ENCODE results near the gene RAB3GAP2. TPM values are rescaled to one million over a fixed set of nuclear protein-coding genes. Genes with fewer than 3 reads are reported as not detected.
A peak's percentile ranks its signal among the peaks of the same experiment; 100 is the strongest.
"Not testable (repeated sequence)": the region's sequence is repeated elsewhere in the genome, so short reads cannot be mapped to it uniquely, and the experiment has no call there.

RAB3GAP2 gene
- total and polyA plus RNA-seq, 2 donors from 2014 or later, result 7.6 to 38.1 TPM

DNA sequence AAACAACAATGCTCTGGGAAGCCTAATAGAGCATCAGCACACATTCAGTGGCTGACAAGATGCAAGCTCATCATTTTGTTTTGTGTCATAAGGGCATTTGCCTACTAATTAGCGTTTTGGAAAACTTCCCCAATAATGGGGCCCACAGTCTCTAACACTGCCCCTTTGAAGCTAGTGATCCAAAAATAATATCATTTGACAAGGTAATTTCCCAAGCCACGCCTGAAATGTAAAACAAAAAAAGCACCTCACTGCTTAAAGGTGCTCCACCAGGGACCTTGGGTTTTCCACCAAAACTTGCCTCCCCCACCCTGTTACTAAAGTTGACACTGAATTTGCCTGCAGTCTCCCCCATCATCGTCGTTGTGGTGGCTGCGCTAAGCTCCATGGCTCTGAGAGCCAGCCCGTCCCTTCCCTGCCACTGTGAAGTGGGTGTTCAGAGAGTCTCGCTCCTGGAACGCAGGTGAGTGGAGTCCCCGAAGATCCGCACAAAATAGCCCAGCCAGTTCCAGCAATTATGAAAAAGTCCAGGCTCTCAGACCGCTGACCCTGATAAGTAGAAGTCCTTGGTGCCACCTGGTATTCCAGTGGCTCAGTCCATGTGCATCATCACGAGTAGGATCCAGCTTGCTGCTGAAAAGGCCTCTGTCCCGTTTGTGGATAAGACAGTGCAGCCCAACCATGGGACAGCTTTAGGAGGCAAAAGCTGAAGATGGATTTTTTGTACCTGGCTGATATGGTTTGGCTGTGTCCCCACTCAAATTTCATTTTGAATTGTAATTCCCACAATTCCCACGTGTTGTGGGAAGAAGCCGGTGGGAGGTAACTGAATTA lies 52.2 kb downstream of the RAB3GAP2 start:
- no peak overlapping the region for H3K4me3 ChIP-seq (ENCODE audit: low read length in 3 of 3)
- intact Hi-C loops (cut with DNase I), result no loop called here
- TF ChIP-seq, protein P1, sequence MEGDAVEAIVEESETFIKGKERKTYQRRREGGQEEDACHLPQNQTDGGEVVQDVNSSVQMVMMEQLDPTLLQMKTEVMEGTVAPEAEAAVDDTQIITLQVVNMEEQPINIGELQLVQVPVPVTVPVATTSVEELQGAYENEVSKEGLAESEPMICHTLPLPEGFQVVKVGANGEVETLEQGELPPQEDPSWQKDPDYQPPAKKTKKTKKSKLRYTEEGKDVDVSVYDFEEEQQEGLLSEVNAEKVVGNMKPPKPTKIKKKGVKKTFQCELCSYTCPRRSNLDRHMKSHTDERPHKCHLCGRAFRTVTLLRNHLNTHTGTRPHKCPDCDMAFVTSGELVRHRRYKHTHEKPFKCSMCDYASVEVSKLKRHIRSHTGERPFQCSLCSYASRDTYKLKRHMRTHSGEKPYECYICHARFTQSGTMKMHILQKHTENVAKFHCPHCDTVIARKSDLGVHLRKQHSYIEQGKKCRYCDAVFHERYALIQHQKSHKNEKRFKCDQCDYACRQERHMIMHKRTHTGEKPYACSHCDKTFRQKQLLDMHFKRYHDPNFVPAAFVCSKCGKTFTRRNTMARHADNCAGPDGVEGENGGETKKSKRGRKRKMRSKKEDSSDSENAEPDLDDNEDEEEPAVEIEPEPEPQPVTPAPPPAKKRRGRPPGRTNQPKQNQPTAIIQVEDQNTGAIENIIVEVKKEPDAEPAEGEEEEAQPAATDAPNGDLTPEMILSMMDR (IDR thresholded peaks at IDR 0.05; ENCODE audit: borderline replicate concordance, extremely low read depth, insufficient read depth), result no peak

DNA sequence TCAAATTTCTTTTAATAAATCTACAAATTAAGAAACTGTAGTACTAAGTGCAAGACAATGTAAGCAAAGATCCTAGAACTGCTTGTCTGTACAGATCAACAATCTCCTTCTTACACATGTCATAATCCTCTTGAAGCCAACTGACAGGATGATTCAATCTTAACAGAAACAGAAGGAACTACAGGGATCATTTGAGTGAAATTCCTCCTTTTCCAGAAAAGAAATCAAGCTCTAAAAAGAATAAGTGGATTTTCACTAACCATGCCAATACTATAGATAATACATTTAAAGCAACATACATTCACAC lies 53.2 kb downstream of the RAB3GAP2 start:
- intact Hi-C loops (cut with DNase I), result no loop called here
- FAIRE-seq (no peak), DNase-seq (no peak)
- Histone ChIP-seq H3K4me1 (ENCODE audit: control insufficient read depth in 2 of 3, insufficient read depth in 2 of 3, low read depth in 1 of 3, low read length in 3 of 3) (no peaks in the 10 kb centered on the region), H3K9ac (ENCODE audit: low read length in 3 of 3) (no peak overlapping the region), H3K4me3 (ENCODE audit: low read length in 3 of 3) (no peak overlapping the region), H3K27me3 (ENCODE audit: control insufficient read depth, insufficient read depth, low read length) (no peaks in the 10 kb centered on the region), H3K36me3 (ENCODE audit: control insufficient read depth in 2 of 3, insufficient read depth in 3 of 3, low read length in 3 of 3) (no peaks in the 10 kb centered on the region), H3K27ac (ENCODE audit: low read depth in 2 of 2, low read length in 2 of 2) (no peak overlapping the region), H3K9me3 (ENCODE audit: control insufficient read depth in 2 of 3, insufficient read depth in 1 of 3, low read length in 3 of 3) (no peaks in the 10 kb centered on the region)
- TF ChIP-seq, protein P1 (IDR thresholded peaks at IDR 0.05; ENCODE audit: borderline replicate concordance, extremely low read depth, insufficient read depth), result no peak

More for the DNA sequence above, 52.2 kb downstream of the RAB3GAP2 start:
- H3K36me3 ChIP-seq (ENCODE audit: control insufficient read depth in 2 of 3, insufficient read depth in 3 of 3, low read length in 3 of 3), result no peaks in the 10 kb centered on the region
- H3K4me1 ChIP-seq (ENCODE audit: control insufficient read depth in 2 of 3, insufficient read depth in 2 of 3, low read depth in 1 of 3, low read length in 3 of 3), result no peaks in the 10 kb centered on the region
- no peak overlapping the region for H3K27ac ChIP-seq (ENCODE audit: low read depth in 2 of 2, low read length in 2 of 2)
- no peaks in the 10 kb centered on the region for H3K9me3 ChIP-seq (ENCODE audit: control insufficient read depth in 2 of 3, insufficient read depth in 1 of 3, low read length in 3 of 3)
- no peak overlapping the region for H3K9ac ChIP-seq (ENCODE audit: low read length in 3 of 3)
- FAIRE-seq, result no peak
- H3K27me3 ChIP-seq (ENCODE audit: control insufficient read depth, insufficient read depth, low read length), result no peaks in the 10 kb centered on the region
- no peak for DNase-seq

DNA sequence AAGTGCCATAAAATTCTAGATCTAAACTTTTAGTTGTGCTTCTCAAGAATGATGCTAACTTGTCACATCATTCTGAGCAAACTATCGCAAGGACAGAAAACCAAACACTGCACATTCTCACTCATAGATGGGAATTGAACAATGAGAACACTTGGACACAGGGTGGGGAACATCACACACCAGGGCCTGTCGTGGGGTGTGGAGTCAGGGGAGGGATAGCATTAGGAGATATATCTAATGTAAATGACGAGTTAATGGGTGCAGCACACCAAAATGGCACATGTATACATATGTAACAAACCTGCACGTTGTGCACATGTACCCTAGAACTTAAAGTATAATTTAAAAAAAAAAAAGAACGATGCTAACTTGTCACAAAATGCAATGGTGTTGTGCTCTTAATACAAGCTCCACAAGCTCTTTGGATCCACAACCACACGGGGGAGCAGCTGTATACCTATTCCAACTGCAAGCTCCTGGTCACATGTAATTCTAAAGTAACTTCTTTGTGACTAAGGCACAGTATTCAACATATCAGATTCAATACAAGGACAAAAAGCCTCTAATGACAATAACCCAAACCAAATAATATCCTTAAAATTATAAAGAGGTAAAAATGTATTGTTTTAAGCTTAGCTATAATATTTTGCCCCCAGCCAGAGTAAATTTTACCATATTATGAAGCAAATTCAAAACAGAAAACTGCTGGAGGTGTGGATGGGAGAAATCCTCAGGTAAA lies 53.7 kb downstream of the RAB3GAP2 start:
- H3K9me3 ChIP-seq (ENCODE audit: control insufficient read depth in 2 of 3, insufficient read depth in 1 of 3, low read length in 3 of 3); H3K27me3 ChIP-seq (ENCODE audit: control insufficient read depth, insufficient read depth, low read length); H3K4me1 ChIP-seq (ENCODE audit: control insufficient read depth in 2 of 3, insufficient read depth in 2 of 3, low read depth in 1 of 3, low read length in 3 of 3); H3K4me3 ChIP-seq (ENCODE audit: low read length in 3 of 3); intact Hi-C loops (cut with DNase I); H3K27ac ChIP-seq (ENCODE audit: low read depth in 2 of 2, low read length in 2 of 2); H3K9ac ChIP-seq (ENCODE audit: low read length in 3 of 3); H3K36me3 ChIP-seq (ENCODE audit: control insufficient read depth in 2 of 3, insufficient read depth in 3 of 3, low read length in 3 of 3): not testable (repeated sequence)
- FAIRE-seq, result peak; percentile 73
- TF ChIP-seq, protein P1 (IDR thresholded peaks at IDR 0.05; ENCODE audit: borderline replicate concordance, extremely low read depth, insufficient read depth), result peak; percentile 60
- peak in 4 of 5 donors; percentile 48 to 83 (median 73) for DNase-seq

All from kidney (tissue), 14 donors.